Inflammatory macrophage treated with lipopolysaccharide for 1 hour (primary cell): ENCODE results near the gene BTAF1.

Source experiments
- DNase-seq, 2 donors: peaks; one replicate each; pipeline ENCODE4 v3.0.0-alpha.2; 2020 to 2022

BTAF1 gene

DNA sequence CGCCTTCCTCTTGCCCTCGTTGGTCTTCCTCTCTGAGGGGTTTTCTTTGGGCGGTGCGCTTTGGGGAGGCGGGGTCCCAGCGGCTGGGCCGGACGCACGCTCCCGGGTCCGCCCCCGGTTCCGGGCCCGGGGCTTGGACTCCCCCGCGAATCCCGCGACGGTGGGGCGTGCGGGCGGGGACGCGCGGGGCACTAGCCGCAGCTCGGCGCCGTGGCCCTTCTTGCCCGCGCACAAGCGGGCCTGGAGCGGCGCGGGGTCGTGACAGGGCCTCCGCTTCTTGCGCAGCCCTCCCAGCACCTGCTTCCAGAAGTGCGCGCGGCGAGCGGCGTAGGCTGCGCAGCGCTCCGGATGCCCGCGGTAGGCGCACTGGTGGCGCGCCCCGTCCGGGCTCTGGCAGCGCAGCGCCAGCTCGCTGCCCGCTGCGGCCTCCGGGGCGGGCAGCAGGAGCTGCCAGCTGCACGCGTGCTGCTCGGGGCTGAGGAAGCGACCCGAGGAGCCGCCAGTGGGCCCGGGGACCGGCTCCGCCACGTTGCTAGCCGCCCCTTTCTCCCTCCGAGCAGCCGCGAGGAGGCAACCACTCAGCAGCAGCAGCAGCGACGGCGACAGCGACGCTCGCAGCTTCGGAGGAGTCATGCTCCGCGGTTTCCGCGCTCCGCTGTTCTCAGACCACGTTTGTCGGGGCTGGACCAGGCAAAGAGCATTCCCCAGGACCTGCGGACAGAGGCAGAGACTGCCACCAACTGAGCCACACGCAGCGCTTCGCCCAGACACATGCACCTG is 15.0 kb upstream of the BTAF1 start:
- peak; percentile 64 to 81 for DNase-seq

DNA sequence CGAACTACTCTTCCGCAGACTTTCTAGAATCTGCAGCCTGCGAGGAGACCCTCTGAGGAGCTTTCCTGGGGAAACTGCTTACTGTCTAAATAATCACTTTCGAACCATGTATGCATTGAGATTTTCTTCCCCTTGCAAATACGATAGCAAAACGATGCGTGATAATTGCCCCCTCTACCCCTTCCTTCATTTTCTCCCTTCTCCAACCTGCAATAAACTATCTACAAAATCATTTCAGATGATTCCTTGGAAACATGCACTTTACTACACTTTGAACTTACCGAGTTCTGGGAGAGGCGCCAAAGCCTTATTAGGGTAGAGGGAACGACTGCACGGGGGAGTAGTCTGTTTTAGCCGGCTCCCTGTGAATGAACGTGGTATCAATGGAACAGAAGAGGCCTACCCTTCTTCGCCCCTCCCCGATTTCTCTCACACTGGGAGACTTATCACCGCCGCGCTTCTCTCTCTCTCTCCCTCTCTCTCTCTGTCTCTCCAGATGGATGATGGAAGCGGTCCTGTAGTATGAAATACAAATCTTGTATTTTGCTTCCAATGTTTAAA is 14.4 kb upstream of the BTAF1 start, which contains the start of gene FGFBP3:
Gene FGFBP3, minus strand, starts transcription at position 370 of the 561 bp plus-strand sequence. CDS start 517 bp downstream, outside the sequence.
- DNase-seq, result no peak

DNA sequence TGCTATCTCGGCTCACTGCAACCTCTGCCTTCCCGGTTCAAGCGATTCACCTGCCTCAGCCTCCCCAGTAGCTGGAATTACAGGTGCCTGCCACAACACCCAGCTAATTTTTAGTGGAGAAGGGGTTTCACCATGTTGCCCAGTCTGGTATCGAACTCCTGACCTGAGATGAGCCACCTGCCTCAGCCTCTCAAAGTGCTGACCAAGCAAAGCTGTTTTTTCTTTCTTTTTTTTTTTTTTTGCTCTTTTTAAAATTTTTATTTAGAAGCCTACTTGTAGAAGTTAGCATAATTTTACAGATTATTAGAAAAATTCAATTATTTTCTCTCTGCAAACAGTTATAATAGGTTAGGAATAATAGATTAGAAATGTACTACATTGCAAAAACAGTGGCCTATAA is 13.1 kb upstream of the BTAF1 start:
- DNase-seq, result no peak

DNA sequence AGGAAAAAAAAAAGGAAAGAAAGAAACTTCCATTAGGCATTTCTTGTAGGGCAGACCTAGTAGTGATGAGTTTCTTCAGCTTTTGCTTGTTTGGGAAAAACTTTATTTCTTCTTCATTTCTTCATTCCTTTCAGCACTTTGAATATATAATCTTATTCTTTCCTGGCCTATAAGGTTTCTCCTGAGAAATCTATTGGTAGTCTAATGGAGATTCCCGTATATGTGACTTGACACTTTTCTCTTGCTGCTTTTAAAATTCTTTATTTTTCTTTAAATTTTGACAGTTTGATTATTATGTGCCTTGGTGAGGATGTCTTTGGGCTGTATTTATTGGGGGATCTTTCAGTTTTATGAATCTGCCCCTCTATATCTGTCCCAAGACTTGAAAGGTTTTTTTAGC is 3.9 kb upstream of the BTAF1 start:
- DNase-seq, result no peak

DNA sequence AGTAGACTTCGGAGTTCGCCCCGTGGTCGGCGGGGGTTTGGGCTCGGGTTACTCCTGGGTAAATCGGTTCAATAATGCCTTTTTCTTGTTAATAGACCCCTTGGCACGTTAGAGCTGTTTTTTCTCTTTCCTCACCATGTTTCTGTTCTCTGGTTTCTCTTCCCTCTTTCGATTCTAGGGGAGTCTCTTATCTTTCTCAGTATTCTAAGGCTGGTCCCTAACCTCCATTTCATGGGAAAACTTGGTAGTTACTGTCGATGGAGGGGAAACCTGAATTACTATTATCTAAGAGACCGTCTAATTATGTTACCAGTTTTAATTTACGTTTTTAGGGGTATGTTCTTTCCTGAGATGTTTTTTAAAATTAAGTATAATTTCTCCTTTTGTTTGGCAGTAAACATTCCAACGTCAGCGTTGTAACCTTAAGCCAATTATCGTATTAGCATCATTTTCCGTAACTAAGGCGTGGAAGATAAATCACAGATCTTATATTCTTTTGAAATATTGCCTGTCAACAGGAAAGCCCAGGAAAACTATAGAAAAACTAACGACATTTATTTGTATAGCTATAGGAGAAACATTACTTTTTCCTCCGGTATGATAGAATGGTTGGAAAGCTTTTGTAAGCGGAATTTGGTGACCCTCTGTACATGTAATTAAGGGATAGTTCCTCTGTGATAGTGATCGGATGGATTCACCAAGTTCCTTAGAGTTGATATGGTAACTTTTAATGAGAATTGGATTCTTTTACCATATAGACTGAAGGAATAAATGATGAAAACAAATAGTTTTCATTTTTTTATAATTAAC is 847 bp downstream of the BTAF1 start:
- DNase-seq, result peak; percentile 11 to 49

DNA sequence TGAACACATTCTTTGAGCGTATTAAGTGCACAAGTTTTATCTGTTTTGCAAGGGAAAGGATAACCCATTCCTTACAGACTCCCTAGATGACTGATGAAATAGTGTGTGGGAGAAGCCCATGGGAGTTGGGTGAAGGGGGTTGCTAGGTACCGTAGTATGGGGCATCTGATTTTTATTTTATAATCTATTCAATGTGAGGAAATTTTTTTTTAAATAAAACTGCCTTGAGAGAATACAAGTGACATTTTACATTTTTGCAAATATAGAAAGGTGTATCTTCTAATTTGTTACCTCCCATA is 1.4 kb downstream of the BTAF1 start:
- no peak for DNase-seq

DNA sequence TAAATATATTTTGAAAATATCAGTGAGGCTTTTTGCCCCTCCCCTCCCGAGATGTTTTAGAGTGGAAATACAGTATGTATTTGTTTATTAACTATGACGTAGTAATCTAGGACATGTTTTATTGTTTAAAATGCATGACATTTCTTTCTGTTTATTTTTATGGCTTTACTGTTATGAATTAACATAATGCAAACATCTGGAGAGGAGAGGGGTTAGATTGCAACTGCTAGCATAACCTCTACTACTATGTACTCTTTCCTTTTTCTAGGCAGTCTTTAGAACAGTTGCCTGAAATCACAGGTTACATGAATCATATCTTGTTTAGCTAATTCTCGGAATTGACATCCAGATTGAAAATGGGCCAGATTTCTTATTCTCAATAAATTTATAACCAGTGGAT is 7.4 kb downstream of the BTAF1 start:
- no peak for DNase-seq

DNA sequence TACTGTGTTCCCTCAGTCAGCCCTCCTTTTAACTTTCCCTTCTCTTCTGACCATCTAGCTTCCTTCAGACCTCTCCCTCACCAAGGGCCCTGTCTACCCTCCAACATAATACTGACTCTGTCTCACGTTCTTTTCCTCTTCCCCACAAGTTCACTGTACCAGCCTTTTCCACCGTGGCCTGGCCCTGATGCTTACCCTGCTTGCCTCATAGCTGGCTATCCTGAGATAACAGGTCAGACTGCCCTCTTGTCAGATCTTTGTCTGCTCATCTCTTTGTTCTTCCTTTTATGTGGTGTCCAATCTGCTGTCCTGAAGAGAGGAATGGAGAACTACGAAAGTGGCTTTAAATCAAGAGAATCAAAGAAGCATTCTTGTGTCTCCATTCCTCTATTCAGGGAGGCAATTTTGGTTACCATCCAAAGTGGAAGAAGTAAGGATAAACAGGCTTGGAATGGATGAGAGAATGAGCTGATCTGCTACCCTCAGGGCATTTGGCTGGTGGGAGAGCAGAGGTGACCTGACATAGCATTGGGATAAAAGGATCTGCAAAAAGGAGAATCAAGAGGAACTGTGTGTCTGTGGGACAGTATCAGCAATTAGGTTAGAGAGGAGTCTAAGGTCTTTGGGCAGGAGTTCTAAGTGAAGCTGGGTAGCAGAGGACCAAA is 8.1 kb downstream of the BTAF1 start:
- DNase-seq, result no peak

DNA sequence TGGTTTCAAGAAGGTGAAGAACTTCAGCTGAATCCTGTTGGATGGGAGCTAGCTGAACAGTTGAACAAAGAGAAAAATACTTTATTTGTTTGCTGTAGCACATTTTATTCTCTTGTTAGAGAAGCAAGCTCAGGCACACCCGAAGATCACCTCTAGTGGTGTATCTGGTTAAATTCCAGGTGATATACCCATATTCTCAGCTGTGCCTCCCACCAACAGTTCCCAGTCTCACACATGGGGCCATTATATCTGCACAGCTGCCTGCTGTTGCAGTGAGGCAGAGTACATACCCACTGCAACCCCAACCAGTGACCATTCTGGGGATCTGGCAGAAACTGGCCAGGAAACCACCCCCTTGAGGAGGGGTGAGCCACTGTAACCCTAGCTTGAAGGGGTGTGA is 9.2 kb downstream of the BTAF1 start:
- DNase-seq, result no peak

DNA sequence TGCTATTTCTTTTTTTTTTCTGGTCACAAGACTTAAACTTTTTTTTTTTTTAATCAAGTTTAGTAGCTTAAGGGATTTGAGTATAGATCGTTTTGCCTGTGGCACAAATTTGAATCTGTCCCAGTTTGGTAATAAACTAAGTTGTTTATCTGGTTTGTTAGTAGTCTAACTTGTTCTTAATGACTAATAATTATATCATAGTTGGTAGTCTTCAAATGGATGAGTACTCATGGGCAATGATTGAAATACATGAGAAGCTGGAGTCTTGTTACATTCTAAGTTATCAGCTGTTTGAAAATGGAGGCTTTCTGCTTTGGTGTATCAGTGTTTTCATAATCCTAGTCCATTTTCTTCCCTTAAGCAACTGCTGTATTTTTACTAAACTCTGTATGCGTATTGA is 12.3 kb downstream of the BTAF1 start:
- no peak for DNase-seq

DNA sequence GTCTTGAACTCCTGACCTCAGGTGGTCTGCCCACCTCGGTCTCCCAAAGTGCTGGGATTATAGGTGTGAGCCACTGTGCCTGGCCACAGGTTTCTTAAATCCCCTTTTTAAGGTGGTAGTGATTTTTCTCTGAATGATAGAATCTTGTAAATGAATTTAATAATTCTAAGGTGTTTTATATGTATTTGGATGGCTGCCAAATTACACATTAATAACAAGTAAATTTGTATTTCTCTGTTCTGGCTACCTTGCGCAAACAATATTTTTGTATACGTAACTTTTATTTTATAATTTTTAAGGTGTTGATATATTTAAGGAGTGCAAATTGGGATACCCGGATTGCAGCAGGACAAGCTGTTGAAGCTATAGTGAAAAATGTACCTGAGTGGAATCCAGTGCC is 16.1 kb downstream of the BTAF1 start:
- no peak for DNase-seq

DNA sequence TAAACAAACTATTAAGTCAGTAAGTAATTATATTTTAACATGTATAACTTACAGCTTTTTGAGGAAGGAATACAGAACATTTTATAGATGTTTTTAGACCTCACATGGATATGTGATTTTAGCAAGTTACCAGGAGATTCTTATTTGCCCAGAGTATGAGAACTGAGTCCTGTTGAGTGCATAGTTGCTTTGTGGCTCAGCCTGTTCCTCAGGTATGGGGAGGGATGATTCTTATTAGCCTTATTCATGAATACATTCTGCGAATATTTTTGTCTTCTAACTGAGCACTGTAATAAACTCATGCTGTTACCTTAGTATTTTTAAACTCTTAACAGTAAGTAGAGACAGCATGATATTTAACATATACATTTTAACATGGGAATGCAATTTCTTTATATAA is 17.9 kb downstream of the BTAF1 start:
- DNase-seq, result no peak

DNA sequence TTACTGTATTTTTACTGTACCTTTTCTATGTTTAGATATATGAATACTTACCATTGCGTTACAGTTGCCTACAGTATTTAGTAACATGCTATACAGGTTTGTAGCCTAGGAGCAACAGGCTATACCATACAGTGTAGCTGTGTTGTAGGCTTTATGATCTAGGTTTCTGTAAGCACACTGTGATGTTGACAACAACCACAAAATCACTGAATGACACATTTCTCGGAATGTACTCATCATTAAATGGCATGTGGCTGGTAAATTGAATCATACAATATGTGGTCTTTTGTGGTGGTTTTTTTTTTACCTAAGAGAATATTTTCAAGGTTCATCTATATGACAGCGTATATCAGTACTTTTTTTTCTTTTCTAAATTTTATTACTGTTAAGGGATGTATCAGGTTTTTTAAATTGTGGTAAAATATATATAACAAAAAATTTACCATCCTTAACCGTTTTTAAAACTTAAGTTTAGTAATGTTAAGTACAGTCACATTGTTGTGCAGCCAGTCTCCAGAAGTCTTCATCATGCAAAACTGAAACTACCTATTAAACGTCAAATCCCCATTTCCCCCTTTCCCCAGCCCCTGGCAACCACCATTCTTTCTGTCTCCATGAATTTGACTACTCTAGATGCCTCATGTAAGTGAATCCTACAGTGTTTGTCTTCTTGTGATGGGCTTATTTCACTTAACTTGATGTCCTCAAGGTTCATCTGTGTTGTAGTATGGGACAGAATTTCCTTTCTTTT is 21.5 kb downstream of the BTAF1 start:
- no peak for DNase-seq

DNA sequence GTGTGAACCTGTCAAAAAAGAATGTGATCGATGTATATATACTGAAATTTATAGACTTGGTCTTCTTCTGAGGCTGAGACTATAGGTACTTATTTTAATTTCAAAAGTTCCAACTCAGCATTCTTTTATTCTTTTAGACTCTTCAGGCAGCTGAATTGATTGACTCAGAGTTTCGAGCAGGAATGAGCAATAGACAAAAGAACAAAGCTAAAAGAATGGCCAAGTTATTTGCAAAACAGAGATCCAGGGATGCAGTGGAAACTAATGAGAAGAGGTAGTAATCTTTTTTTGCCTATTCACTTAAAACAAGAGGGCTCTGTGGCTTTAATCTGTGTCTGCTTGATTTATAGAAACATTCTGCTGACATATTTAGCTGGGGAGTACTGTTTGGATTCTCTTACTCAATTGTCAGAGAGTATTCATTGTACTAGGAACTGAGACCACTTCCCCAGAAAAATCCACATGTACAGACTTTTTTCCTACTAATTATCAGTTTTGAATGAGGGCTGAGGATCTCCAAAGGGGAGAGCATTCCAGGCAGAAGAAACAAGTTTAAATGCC is 30.1 kb downstream of the BTAF1 start:
- no peak for DNase-seq

DNA sequence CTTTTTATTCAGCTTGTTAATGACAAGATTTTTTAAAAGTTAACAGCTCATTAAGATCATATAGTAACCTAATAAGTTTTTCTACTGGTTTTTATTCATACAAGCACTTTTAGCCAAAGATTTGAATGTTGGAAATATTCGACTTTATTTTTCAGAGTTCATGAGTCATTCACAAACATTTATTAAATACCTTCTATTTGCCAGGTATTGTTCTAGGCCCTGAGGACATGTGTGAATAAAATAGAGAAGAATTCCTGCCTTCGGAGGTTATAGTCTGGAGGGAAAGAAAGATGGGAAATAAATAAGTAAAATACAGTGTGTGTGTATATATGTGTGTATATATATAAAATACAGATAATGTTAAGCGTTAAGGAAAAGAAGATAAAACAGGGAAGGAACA is 31.5 kb downstream of the BTAF1 start:
- no peak for DNase-seq

DNA sequence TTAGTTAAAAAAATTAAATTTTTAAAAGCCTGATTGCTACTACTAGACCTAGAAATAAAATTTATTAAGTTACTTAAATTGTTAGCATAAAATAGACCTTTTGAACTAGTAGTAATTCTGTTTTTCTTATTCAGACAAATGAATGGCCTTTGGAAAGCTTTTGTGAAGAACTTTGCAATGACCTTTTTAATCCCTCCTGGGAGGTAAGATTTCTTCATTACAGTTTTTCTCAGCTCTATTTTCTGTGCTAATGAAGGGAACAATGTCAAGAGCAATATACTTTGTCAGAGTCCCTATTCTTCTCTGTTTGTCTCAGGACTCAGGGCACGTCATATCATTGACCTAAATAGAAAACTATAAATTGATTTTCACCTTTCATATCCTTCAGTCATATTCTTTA is 33.5 kb downstream of the BTAF1 start:
- no peak for DNase-seq

DNA sequence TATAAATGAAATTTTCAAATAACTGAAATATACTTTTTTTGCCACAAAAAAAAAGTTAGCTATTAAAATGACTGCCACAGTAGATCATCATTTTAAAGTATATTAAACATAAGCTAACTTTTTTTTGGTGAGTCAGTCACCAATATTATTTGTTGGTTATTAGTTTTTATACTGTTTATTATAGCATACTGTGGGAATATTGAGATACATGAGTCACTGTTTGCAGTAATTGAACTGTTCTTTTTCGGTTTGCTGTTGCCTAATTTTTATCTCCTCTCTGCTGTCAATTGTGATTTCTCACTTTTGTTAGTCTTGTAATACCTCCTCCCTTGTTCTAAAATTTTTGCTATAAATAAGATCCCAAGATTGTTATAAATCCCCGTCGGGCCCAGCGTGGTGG is 45.7 kb downstream of the BTAF1 start:
- no peak for DNase-seq

DNA sequence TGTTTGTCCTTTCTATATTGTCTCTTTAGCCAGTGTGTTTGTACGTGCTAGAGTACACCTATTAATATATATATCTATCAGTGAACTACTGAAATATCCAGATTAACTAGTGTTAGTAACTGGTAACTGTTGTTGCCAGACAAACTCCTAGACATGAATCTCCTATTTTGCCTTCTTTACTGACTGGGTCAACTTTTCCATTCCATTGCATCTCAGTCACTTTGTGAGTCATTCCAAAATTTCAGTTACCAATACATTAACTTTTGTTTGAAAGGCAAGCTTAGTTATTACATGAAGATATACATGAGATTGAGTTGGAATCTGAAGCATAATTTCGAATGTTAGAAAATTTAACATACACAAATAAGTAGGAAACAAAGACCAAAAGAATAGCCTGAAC is 51.4 kb downstream of the BTAF1 start:
- no peak for DNase-seq

DNA sequence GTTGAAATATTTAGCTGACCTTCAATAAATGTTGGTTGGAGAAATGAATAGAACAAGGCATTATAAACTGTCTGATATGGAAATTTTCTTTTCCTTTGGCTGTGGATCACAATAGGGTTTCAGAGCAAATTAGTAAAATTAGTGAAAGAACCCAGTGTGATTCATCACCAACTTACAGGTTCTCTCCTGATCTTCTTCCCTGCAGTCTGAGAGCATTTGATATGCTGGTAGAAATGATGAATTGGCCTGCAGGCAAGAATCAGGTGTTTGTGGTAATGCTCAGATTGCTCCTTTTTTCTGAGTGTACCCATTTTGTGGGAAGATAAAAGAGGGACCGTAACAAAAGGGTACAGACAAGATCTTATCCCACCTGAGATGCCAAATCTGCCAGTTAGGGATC is 51.9 kb downstream of the BTAF1 start:
- DNase-seq, result no peak

DNA sequence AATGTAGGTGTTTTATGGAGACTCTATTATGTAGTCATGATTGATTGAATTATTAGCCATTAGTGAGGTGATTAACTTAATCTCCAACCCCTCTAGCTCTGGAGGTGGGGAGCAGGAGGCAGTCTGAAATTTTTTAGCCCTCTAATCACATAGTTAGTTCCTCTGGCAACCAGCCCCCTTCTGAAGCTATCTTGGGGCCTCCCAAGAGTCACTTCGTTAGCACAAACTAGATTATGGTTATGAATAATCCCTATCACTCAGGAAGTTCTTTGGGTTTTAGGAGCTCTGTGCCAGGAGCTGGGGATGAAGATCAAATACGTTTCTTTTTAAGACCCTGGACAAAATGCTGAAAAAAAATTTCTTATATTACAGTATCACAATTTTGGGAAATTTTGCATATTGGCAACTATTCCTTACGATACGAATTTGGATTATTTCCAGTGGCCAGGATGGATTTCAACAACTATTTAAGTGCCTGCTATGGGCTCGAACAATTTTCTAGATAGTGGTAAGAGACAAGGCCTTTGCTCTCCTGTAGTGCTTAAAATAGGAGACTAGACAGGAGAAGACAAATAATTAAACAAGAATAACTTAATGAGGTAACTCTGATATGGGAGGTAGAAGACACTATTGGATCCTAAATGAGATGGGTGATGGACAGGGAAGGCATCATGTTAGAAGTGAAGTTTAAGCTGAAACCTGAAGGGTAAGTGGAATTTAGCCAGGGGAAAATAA is 52.9 kb downstream of the BTAF1 start:
- no peak for DNase-seq

DNA sequence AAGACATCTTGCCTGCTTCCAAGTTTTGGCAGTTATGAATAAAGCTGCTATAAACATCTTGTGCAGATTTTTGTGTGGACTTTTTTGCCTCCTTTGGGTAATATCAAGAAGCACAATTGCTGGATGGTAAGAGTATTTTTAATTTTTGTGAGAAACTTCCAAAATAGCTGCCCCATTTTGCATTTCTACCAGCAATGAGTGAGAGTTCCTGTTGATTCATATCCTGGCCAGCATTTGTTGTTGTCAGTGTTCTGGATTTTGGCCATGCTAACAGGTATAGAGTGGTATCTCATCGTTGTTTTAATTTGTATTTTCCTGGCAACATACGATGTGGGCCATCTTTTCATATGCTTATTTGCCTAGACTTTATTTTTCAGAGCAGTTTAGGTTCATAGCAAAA is 53.9 kb downstream of the BTAF1 start:
- no peak for DNase-seq

DNA sequence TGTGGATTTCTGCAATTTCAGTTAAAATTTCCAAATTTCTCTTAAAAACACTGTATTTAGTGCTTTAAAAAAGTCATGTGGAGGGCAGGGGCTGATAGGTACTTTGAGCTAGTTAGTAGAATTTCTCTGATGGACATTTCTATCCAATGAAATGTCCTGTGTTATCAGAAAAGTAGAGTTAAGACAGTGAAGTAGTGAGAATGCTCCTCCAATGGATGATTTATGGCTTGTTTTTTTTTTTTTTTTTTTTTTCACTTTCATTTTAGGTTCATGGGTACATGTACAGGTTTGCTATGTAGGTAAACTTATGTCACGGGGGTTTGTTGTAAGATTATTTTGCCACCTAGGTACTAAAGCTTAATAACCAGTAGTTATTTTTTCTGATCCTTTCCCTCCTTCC is 55.0 kb downstream of the BTAF1 start:
- no peak for DNase-seq
